Measurements from ENCODE around the gene RSAD1.

DNA sequence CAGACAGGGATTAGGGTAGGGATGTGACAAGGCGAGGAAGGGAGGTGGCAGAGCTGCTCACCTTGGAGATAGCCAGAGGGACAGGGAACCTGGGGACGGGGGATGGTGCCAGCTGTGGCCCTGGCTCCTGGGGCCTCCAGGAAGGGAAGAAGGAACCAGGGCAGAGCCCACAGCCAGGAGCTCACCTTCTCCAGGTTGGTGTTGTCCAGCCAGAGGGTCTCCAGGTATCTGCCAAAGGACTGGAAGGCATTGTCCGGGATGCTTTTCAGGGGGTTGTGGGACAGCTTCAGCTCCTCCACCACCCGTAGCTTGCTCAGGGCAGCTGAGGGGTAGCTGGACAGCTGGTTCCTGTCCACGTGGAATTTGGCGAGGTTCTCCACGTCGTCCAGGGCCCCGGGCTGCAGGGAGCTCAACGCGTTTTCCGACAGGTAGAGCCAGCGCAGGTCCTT is 10.8 kb upstream of the RSAD1 start:
- TF ChIP-seq POLR2AphosphoS5 (IDR thresholded peaks at IDR 0.05; ENCODE audit: low read depth, low read length) (no peak), USF2 (IDR thresholded peaks at IDR 0.05; ENCODE audit: borderline replicate concordance, low read depth, low read length) (no peak), RCOR1 (IDR thresholded peaks at IDR 0.05; ENCODE audit: low read length) (no peak)
- TF ChIP-seq, protein P1, sequence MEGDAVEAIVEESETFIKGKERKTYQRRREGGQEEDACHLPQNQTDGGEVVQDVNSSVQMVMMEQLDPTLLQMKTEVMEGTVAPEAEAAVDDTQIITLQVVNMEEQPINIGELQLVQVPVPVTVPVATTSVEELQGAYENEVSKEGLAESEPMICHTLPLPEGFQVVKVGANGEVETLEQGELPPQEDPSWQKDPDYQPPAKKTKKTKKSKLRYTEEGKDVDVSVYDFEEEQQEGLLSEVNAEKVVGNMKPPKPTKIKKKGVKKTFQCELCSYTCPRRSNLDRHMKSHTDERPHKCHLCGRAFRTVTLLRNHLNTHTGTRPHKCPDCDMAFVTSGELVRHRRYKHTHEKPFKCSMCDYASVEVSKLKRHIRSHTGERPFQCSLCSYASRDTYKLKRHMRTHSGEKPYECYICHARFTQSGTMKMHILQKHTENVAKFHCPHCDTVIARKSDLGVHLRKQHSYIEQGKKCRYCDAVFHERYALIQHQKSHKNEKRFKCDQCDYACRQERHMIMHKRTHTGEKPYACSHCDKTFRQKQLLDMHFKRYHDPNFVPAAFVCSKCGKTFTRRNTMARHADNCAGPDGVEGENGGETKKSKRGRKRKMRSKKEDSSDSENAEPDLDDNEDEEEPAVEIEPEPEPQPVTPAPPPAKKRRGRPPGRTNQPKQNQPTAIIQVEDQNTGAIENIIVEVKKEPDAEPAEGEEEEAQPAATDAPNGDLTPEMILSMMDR (IDR thresholded peaks at IDR 0.05): no peak

Data from SK-N-SH (cell line).